Progenitor cell of endocrine pancreas (in vitro differentiated cells): ENCODE measurements around the gene SOS1. TPM values are rescaled to one million over a fixed set of nuclear protein-coding genes. Genes with fewer than 3 reads are reported as not detected.
A peak's percentile ranks its signal among the peaks of the same experiment; 100 is the strongest.

ENCODE experiments used
- DNase-seq: peaks from one replicate; pipeline ENCODE4 v3.0.0; 2021; ENCODE audit warnings: low spot score; ENCODE audit not compliant: unreplicated experiment
- H3K27ac Mint-ChIP-seq: 2 replicates; pipeline ENCODE4 v1.8.0; 2021; ENCODE audit warnings: mild to moderate bottlenecking, moderate library complexity, mixed read lengths
- H3K27me3 Mint-ChIP-seq: 2 replicates; pipeline ENCODE4 v1.8.0; 2021; ENCODE audit warnings: mixed read lengths
- H3K36me3 Mint-ChIP-seq: 2 replicates; pipeline ENCODE4 v1.8.0; 2022; ENCODE audit warnings: mixed read lengths; ENCODE audit not compliant: insufficient read depth
- H3K4me1 Mint-ChIP-seq: 2 replicates; pipeline ENCODE4 v1.8.0; 2021; ENCODE audit warnings: low read depth, mixed read lengths
- H3K4me3 Mint-ChIP-seq: 2 replicates; pipeline ENCODE4 v1.8.0; 2021; ENCODE audit warnings: low read depth, mild to moderate bottlenecking, moderate library complexity, mixed read lengths
- H3K9me3 Mint-ChIP-seq: 2 replicates; pipeline ENCODE4 v1.8.0; 2021; ENCODE audit warnings: low read depth, mixed read lengths
- CTCF ChIP-seq: fragments of 200-600 bp; sonication (generic); IDR thresholded peaks from one replicate; pipeline ENCODE4 v1.5.0; 2021; ENCODE audit warnings: antibody characterized with exemption, mild to moderate bottlenecking; ENCODE audit not compliant: unreplicated experiment
- total RNA-seq: library from RNA; stranded (reverse); gene quantifications from 2 replicates; pipeline ENCODE4 v1.2.1, GENCODE V29; 2021

Gene SOS1
- total RNA-seq, 1 donor from 2014 or later = 77.0 TPM

DNA sequence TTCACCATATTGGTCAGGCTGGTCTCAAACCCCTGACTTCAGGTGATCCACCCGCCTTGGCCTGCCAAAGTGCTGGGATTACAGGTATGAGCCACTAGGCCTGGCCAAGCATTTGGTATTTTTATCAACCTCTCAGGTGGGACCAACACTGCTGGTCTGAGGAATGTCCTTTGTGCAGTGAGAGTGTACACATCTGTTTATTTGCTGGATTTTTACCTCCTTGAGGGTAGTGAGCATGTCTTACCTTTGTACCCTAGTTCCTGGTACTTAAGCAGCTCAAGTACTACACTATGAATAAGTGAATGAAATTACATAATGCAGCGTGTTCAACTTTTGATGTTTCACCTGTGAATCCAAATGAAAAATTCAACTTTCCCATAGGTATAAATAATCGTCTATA is 29.8 kb downstream of the SOS1 start:
- peak overlapping the region; percentile 49 for H3K27ac Mint-ChIP-seq
- TF ChIP-seq CTCF = no peak
- no peaks in the 10 kb centered on the region for H3K27me3 Mint-ChIP-seq
- H3K4me3 Mint-ChIP-seq = no peak overlapping the region
- peaks cover 9% of the 10 kb centered on the region for H3K4me1 Mint-ChIP-seq
- H3K36me3 Mint-ChIP-seq = peaks cover 24% of the 10 kb centered on the region
- H3K9me3 Mint-ChIP-seq = peaks cover 15% of the 10 kb centered on the region
- DNase-seq = no peak

GRCh38 chr2:39080152-39080551 is 40.7 kb downstream of the SOS1 start:
- Mint-ChIP-seq H3K4me3 (no peak overlapping the region), H3K36me3 (peaks cover 6% of the 10 kb centered on the region)

GRCh38 chr2:39069890-39070465 is 50.9 kb downstream of the SOS1 start:
- Mint-ChIP-seq H3K36me3 (peaks cover 9% of the 10 kb centered on the region), H3K4me1 (peaks cover 8% of the 10 kb centered on the region), H3K4me3 (no peak overlapping the region), H3K27ac (no peak overlapping the region), H3K9me3 (peaks cover 2% of the 10 kb centered on the region), H3K27me3 (no peaks in the 10 kb centered on the region)
- TF ChIP-seq CTCF = no peak
- no peak for DNase-seq

More at GRCh38 chr2:39080152-39080551, 40.7 kb downstream of the SOS1 start:
- H3K9me3 Mint-ChIP-seq = no peaks in the 10 kb centered on the region
- no peaks in the 10 kb centered on the region for H3K27me3 Mint-ChIP-seq
- TF ChIP-seq CTCF = no peak
- H3K4me1 Mint-ChIP-seq = no peaks in the 10 kb centered on the region
- no peak for DNase-seq
- no peak overlapping the region for H3K27ac Mint-ChIP-seq

- H3K27ac Mint-ChIP-seq = no peak overlapping the region
- DNase-seq = no peak
These were observed 51.7 kb downstream of the SOS1 start for GRCh38 chr2:39069136-39069515.

More at GRCh38 chr2:39069136-39069515, 51.7 kb downstream of the SOS1 start:
- peak; percentile 20 for TF ChIP-seq CTCF
- peaks cover 6% of the 10 kb centered on the region for H3K36me3 Mint-ChIP-seq
- no peaks in the 10 kb centered on the region for H3K9me3 Mint-ChIP-seq
- peaks cover 8% of the 10 kb centered on the region for H3K4me1 Mint-ChIP-seq
- H3K27me3 Mint-ChIP-seq = no peaks in the 10 kb centered on the region
- H3K4me3 Mint-ChIP-seq = no peak overlapping the region
